Activated CD8-positive, alpha-beta T cell treated with anti-CD3 and anti-CD28 coated beads for 36 hours (primary cell): ENCODE data around the gene DDX24. TPM values are rescaled to one million over a fixed set of nuclear protein-coding genes. Genes with fewer than 3 reads are reported as not detected.

Experiments
- ATAC-seq: fragments of 200-7000 bp; cut with Tn5 transposase; one replicate; pipeline ENCODE4 v1.10.0; 2021; ENCODE audit warnings: mild to moderate bottlenecking, moderate library complexity
- CTCF ChIA-PET: fragments of 350-600 bp; sonication (Branson Sonifier 250); formaldehyde crosslinking; loops from one replicate; lab custom pipeline; 2021; ENCODE audit warnings: antibody characterized with exemption; lab: Charles Lee
- POLR2A ChIA-PET: fragments of 350-600 bp; sonication (Branson Sonifier 250); formaldehyde crosslinking; loops from one replicate; lab custom pipeline; 2021; ENCODE audit warnings: antibody characterized with exemption; lab: Charles Lee
- DNase-seq: peaks from one replicate; pipeline ENCODE4 v3.0.0-alpha.2; 2020
- H3K27ac Mint-ChIP-seq: one replicate; pipeline ENCODE4 v1.8.0; 2021; ENCODE audit warnings: mild to moderate bottlenecking, mixed read lengths
- H3K27me3 Mint-ChIP-seq: one replicate; pipeline ENCODE4 v1.8.0; 2021; ENCODE audit warnings: mixed read lengths
- H3K36me3 Mint-ChIP-seq: one replicate; pipeline ENCODE4 v1.8.0; 2021; ENCODE audit warnings: low read depth, mixed read lengths
- H3K4me1 Mint-ChIP-seq: one replicate; pipeline ENCODE4 v1.8.0; 2021; ENCODE audit warnings: low read depth, mixed read lengths
- H3K4me3 Mint-ChIP-seq: one replicate; pipeline ENCODE4 v1.8.0; 2021; ENCODE audit warnings: mild to moderate bottlenecking, moderate library complexity, mixed read lengths
- H3K9me3 Mint-ChIP-seq: one replicate; pipeline ENCODE4 v1.8.0; 2021; ENCODE audit warnings: mixed read lengths
- intact Hi-C: fragments of 100-400 bp; cut with micrococcal nuclease; formaldehyde crosslinking; loops from one replicate; pipeline ENCODE4 v1.10.0; 2022
- total RNA-seq, 2 experiments: library from RNA; stranded (reverse); gene quantifications; one replicate each; pipeline ENCODE4 v1.2.3, GENCODE V29; 2021
- TF ChIP-seq, protein P1 (sequence below): fragments of 200-600 bp; IDR thresholded peaks from one replicate; pipeline ENCODE4 v1.8.0; 2022; ENCODE audit warnings: antibody characterized with exemption, mild to moderate bottlenecking

The DDX24 gene
- total RNA-seq, 2 experiments from 2014 or later, result 272 to 275 TPM

DNA sequence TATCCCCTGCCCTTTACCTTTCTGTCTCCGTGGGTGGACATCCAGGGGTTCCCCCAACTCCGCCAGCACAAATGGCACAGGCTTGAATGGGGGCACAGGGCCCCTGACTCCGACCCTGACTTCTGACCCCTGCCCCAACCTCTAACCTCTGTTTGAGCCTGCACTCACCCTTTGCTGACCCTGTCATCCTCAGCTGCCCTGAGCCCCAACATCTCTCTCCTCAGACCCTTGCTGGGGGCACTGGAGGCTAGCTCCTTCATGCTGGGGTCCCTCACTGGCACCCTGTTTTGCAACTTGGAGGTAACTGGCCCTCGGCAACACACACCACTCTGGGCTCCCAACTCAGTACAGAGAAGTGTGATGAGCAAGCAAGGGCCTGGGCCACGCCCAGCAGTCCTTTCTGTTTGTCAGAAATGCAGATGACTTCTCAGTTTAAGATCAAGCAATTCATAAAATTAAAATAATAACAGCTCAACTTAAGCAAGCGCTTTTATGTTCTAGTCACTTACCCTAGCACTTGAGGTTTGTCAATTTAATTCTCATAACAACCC is 31.6 kb upstream of the DDX24 start:
- intact Hi-C loops, result no loop called here
- TF ChIP-seq, protein P1, sequence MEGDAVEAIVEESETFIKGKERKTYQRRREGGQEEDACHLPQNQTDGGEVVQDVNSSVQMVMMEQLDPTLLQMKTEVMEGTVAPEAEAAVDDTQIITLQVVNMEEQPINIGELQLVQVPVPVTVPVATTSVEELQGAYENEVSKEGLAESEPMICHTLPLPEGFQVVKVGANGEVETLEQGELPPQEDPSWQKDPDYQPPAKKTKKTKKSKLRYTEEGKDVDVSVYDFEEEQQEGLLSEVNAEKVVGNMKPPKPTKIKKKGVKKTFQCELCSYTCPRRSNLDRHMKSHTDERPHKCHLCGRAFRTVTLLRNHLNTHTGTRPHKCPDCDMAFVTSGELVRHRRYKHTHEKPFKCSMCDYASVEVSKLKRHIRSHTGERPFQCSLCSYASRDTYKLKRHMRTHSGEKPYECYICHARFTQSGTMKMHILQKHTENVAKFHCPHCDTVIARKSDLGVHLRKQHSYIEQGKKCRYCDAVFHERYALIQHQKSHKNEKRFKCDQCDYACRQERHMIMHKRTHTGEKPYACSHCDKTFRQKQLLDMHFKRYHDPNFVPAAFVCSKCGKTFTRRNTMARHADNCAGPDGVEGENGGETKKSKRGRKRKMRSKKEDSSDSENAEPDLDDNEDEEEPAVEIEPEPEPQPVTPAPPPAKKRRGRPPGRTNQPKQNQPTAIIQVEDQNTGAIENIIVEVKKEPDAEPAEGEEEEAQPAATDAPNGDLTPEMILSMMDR, result no peak
- DNase-seq (no peak), ATAC-seq (no peak)
- Mint-ChIP-seq H3K36me3 (no peaks in the 10 kb centered on the region), H3K4me3 (no peak overlapping the region), H3K27me3 (no peaks in the 10 kb centered on the region), H3K27ac (no peak overlapping the region), H3K4me1 (no peaks in the 10 kb centered on the region), H3K9me3 (no peaks in the 10 kb centered on the region)
- CTCF ChIA-PET, result interaction anchor here (1.3 to 3.1 kb wide), 2 partner anchors 19 to 76 kb away, joined by 3 to 9 read pairs; no protein-coding TSS in a partner anchor
- POLR2A ChIA-PET, result no interaction called here

DNA sequence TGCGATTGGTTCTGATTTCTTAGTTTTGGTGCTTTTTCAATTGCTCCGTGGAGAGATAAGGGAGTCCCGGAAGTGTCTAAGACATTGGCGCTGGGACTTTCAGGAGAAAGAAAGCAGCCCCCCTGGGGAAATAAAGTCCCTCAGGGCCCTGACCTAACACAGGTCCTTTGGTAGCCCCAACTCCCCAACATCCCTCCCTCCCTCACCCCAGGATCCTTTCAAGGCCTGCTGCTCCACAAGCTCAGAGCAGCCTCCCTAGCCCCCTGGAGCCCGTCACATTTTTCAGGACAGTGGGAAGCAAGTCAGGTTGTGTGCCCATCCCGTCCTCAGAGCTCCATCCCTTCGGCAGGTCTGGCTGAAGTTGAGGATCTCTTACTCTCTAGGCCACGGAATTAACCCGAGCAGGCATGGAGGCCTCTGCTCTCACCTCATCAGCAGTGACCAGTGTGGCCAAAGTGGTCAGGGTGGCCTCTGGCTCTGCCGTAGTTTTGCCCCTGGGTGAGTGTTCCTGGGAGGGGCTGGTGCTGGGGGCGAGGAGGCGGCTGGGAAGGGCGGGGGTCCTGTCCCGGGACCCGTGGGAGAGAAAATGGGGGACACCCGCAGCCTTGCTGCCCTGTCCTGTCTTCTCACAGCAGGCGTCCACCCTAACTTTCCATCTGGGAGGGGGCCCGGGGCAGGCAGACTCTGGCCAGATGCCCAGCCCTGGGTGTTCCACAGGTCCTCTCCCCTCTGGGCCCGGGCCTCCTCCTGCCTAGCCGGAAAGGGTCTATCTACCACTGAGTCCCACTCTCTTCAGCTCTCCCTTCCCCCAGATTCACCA is 30.5 kb upstream of the DDX24 start:
- DNase-seq, result no peak

DNA sequence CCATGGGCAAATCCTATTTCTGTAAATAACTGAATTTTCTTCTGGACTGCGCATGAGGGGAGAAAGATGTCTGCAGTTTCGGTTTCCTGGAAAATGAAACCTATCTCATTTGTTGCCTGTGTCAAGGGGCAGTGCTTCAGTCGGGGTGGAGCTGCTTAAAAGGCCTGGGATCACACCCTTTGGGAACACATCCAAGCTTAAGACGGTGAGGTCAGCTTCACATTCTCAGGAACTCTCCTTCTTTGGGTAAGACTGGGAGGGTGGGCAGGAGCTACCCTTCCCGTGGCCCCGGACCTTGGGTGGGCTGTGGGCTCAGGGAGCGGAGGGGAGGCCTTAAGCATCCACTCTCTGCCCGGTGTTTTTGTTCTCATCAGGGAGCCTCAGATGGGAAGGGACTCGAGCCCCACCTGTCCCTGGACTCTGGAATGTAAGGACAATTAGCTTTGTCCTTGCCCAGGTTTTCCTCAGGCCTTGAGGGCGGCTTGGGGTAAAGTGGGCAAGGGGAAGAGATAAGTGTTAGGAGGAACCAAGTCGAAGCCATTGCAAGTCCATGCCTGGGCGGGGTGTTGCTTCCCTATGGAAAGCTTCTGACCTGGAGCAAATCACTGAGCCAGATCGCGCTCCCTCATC is 29.7 kb upstream of the DDX24 start, which contains the start of gene IFI27:
Gene IFI27, plus strand, starts transcription at position 185 of the 630 bp plus-strand sequence.
- DNase-seq (no peak), ATAC-seq (no peak)
- Mint-ChIP-seq H3K27me3 (no peaks in the 10 kb centered on the region), H3K4me1 (no peaks in the 10 kb centered on the region), H3K27ac (no peak within 1 kb of the TSS), H3K9me3 (no peaks in the 10 kb centered on the region), H3K4me3 (no peak within 1 kb of the TSS), H3K36me3 (no peaks in the 10 kb centered on the region)
- intact Hi-C loops, result no loop called here
- CTCF ChIA-PET, result interaction anchor here (1.2 to 1.3 kb wide), 2 partner anchors 11 to 26 kb away, joined by 3 to 4 read pairs; no protein-coding TSS in a partner anchor
- POLR2A ChIA-PET, result no interaction called here
- TF ChIP-seq, protein P1, result no peak

More for the DNA sequence above, 30.5 kb upstream of the DDX24 start:
- no peak for ATAC-seq
- no peaks in the 10 kb centered on the region for H3K36me3 Mint-ChIP-seq
- intact Hi-C loops, result no loop called here
- no peaks in the 10 kb centered on the region for H3K4me1 Mint-ChIP-seq
- no peaks in the 10 kb centered on the region for H3K27me3 Mint-ChIP-seq
- no peak overlapping the region for H3K27ac Mint-ChIP-seq
- TF ChIP-seq, protein P1, result no peak
- POLR2A ChIA-PET, result no interaction called here
- no peaks in the 10 kb centered on the region for H3K9me3 Mint-ChIP-seq
- CTCF ChIA-PET, result interaction anchor here (1.3 kb wide), 1 partner anchor 25 kb away, joined by 4 read pairs; no protein-coding TSS in a partner anchor
- H3K4me3 Mint-ChIP-seq, result no peak overlapping the region

DNA sequence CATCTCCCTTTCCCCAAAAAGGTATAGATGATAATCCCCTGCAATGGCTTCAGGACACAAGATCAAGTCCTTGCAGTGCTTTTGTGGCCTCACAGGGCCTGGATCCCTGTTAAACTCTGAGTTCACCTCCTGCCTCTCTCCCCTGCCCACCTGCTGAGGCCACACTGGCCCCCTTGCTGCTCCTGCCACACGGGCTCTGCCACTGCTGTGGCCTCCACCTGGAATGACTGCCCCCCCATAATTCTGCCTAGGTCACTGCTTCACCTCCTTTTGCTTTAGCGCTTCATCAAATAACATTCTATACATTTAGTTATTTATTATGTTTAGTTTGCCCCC is 28.9 kb upstream of the DDX24 start:
- no peak for ATAC-seq
- Mint-ChIP-seq H3K27ac (no peak overlapping the region), H3K9me3 (no peaks in the 10 kb centered on the region), H3K36me3 (no peaks in the 10 kb centered on the region), H3K27me3 (no peaks in the 10 kb centered on the region), H3K4me3 (no peak overlapping the region), H3K4me1 (no peaks in the 10 kb centered on the region)
- no peak for DNase-seq
- CTCF ChIA-PET, result interaction anchor here (1.2 kb wide), 1 partner anchor 10 kb away, joined by 3 read pairs; no protein-coding TSS in a partner anchor
- TF ChIP-seq, protein P1, result no peak
- POLR2A ChIA-PET, result no interaction called here
- intact Hi-C loops, result no loop called here
